ENCODE data around the gene PLEKHA8. TPM values are rescaled to one million over a fixed set of nuclear protein-coding genes. Genes with fewer than 3 reads are reported as not detected.
"Not testable (repeated sequence)": the region's sequence is repeated elsewhere in the genome, so short reads cannot be mapped to it uniquely, and the experiment has no call there.

Gene PLEKHA8
- total RNA-seq, 1 experiment from 2014 or later = 38.1 TPM

DNA sequence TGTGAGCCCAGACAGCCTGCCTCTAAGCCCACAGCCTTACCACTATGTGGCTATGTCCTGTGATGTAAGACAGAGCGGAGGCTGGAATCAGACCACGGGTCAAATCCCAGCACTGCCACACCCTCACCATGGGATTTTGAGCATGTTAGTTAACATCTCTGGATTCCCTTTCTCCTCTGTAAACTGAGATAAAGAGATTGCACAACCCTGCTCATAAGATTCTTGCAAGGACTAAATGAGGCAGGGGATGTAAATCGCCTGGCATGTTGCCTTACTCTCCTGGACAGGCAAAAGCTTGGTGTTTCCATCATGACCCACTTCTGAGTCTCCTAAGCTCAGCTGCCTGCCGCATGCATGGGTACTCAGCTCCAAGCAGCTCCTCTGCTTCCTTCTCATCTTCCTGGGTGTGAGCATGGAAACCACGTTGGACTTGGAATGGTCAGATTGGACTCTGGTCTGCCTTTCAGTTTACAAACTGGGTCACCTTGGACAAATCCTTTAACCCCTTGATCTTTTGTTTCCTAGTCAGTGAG is 65.3 kb downstream of the PLEKHA8 start (continued):
- no peak for TF ChIP-seq STAT6 (CRISPR knock-in tag; conservative IDR thresholded peaks at IDR 0.05; ENCODE audit: low read depth)
- TF ChIP-seq ZBTB21 (CRISPR knock-in tag; IDR thresholded peaks at IDR 0.05; ENCODE audit: borderline replicate concordance) = no peak
- no peak for TF ChIP-seq CREM (CRISPR knock-in tag; IDR thresholded peaks at IDR 0.05)

DNA sequence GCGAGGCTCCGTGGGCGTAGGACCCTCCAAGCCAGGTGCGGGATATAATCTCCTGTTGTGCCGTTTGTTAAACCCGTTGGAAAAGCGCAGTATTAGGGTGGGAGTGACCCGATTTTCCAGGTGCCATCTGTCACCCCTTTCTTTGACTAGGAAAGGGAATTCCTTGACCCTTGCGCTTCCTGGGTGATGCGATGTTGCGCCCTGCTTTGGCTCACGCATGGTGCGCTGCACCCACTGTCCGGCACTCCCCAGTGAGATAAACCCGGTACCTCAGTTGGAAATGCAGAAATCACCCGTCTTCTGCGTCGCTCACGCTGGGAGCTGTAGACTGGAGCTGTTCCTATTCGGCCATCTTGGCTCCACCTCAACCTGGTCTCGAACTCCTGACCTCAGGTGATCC is 70.4 kb downstream of the PLEKHA8 start:
- POLR2A ChIA-PET; H3K27ac Mint-ChIP-seq; ATAC-seq; H3K4me1 Mint-ChIP-seq; H3K4me3 Mint-ChIP-seq; H3K27me3 Mint-ChIP-seq (ENCODE audit: low read depth); CTCF ChIA-PET; DNase-seq (ENCODE audit: low spot score): not testable (repeated sequence)
- Mint-ChIP-seq H3K36me3 (peaks cover 66% of the 10 kb centered on the region), H3K9me3 (peaks cover 59% of the 10 kb centered on the region)

GRCh38 chr7:30102281-30102680 is 74.1 kb downstream of the PLEKHA8 start:
- no peak for ATAC-seq
- H3K27ac Mint-ChIP-seq = no peak overlapping the region
- ChIA-PET POLR2A (no interaction called here), CTCF (no interaction called here)
- H3K36me3 Mint-ChIP-seq = peaks cover 33% of the 10 kb centered on the region
- H3K27me3 Mint-ChIP-seq (ENCODE audit: low read depth) = no peaks in the 10 kb centered on the region
- H3K4me1 Mint-ChIP-seq = no peaks in the 10 kb centered on the region
- H3K9me3 Mint-ChIP-seq = peaks cover 31% of the 10 kb centered on the region
- TF ChIP-seq ZNF416 (CRISPR knock-in tag; IDR thresholded peaks at IDR 0.05) = no peak
- TF ChIP-seq JUN (CRISPR knock-in tag; IDR thresholded peaks at IDR 0.05) = no peak
- no peak for TF ChIP-seq ZNF317 (CRISPR knock-in tag; IDR thresholded peaks at IDR 0.05; ENCODE audit: borderline replicate concordance, low read depth)
- TF ChIP-seq NR2C2 (CRISPR knock-in tag; IDR thresholded peaks at IDR 0.05) = no peak
- no peak for TF ChIP-seq CREM (CRISPR knock-in tag; IDR thresholded peaks at IDR 0.05)
- no peak for TF ChIP-seq TCF7 (CRISPR knock-in tag; IDR thresholded peaks at IDR 0.05; ENCODE audit: low read depth)
- no peak for TF ChIP-seq USF1 (CRISPR knock-in tag; IDR thresholded peaks at IDR 0.05)
- TF ChIP-seq CREB1 (CRISPR knock-in tag; IDR thresholded peaks at IDR 0.05) = no peak
- no peak for TF ChIP-seq ZBTB43 (CRISPR knock-in tag; IDR thresholded peaks at IDR 0.05)
- no peak for TF ChIP-seq E2F4 (CRISPR knock-in tag; IDR thresholded peaks at IDR 0.05; ENCODE audit: borderline replicate concordance, low read depth)
- no peak overlapping the region for H3K4me3 Mint-ChIP-seq
- no peak for DNase-seq (ENCODE audit: low spot score)

DNA sequence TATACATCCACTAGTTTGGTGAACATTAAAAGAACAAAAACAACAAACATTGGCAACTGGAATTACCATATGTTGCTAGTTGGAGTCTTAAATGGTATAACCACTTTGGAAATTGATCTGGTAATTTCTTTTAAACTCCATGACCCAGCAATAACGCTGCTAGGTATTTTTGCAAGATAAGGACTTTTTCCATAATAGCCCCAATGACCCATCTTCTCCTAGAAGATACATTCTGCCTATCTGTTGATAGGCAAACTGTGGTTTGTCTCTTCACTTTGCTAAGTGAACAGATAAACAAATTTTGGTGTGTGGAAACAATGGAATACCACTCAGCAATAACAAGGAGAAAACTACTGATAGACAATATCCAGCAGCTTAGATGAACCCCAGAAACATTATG is 75.9 kb downstream of the PLEKHA8 start:
- Mint-ChIP-seq H3K36me3 (peaks cover 16% of the 10 kb centered on the region), H3K4me1 (no peaks in the 10 kb centered on the region), H3K9me3 (peaks cover 15% of the 10 kb centered on the region), H3K27me3 (ENCODE audit: low read depth) (no peaks in the 10 kb centered on the region), H3K27ac (no peak overlapping the region), H3K4me3 (no peak overlapping the region)
- ChIA-PET POLR2A (no interaction called here), CTCF (no interaction called here)
- ATAC-seq = no peak
- no peak for TF ChIP-seq ZNF425 (CRISPR knock-in tag; conservative IDR thresholded peaks at IDR 0.05)
- TF ChIP-seq ZNF138 (CRISPR knock-in tag; conservative IDR thresholded peaks at IDR 0.05) = no peak
- DNase-seq (ENCODE audit: low spot score) = no peak
